IMR-90 (cell line): ENCODE measurements around the gene RORB. TPM values are rescaled to one million over a fixed set of nuclear protein-coding genes. Genes with fewer than 3 reads are reported as not detected.

ENCODE experiments used
- ATAC-seq: fragments of 200-7000 bp; cut with Tn5 transposase; 2 replicates; pipeline ENCODE4 v1.9.1; 2020; ENCODE audit warnings: low read depth, mild to moderate bottlenecking, moderate library complexity
- BruUV-seq: library from RNA; stranded (reverse); fragments of 400-500 nt; replicated peaks from 2 replicates; lab custom pipeline; 2021; lab: Mats Ljungman, UMichigan
- CTCF ChIA-PET: fragments of 300-600 bp; formaldehyde crosslinking; extraction: SDS; loops from one replicate; lab custom pipeline; 2021; ENCODE audit warnings: antibody characterized with exemption; lab: Yijun Ruan, JAX
- POLR2A ChIA-PET: fragments of 300-600 bp; sonication (Branson Sonifier 250); formaldehyde crosslinking; loops from one replicate; lab custom pipeline; 2022; ENCODE audit warnings: antibody characterized with exemption; ENCODE audit not compliant: unreplicated experiment; lab: Charles Lee
- DNase-seq: peaks from one replicate; pipeline ENCODE4 v3.0.0; 2013
- H2AFZ ChIP-seq: replicated peaks from 2 replicates; pipeline ENCODE3; 2013; ENCODE audit warnings: low read length, mild to moderate bottlenecking; ENCODE audit not compliant: poor library complexity
- H2AK5ac ChIP-seq: 2 replicates; pipeline ENCODE4 v1.6.1; 2013; ENCODE audit warnings: low read depth, low read length, inconsistent platforms
- H2AK9ac ChIP-seq: replicated peaks from 2 replicates; pipeline ENCODE3; 2013; ENCODE audit warnings: mild to moderate bottlenecking, low read depth, low read length, moderate library complexity; ENCODE audit not compliant: poor library complexity
- H2BK120ac ChIP-seq: 2 replicates; pipeline ENCODE4 v1.6.1; 2013; ENCODE audit warnings: low read depth, low read length, inconsistent platforms
- H2BK15ac ChIP-seq: 3 replicates; pipeline ENCODE4 v1.6.1; 2013; ENCODE audit warnings: low read depth, low read length, inconsistent platforms
- H2BK20ac ChIP-seq: 2 replicates; pipeline ENCODE4 v1.6.1; 2013; ENCODE audit warnings: low read depth, mild to moderate bottlenecking, inconsistent platforms, low read length, moderate library complexity
- H2BK5ac ChIP-seq: 2 replicates; pipeline ENCODE4 v1.6.1; 2013; ENCODE audit warnings: mild to moderate bottlenecking, low read depth, low read length, inconsistent platforms; ENCODE audit not compliant: poor library complexity, severe bottlenecking
- H3K14ac ChIP-seq: replicated peaks from 2 replicates; pipeline ENCODE4 v1.6.1; 2013; ENCODE audit warnings: low read depth, low read length, inconsistent platforms
- H3K18ac ChIP-seq: 2 replicates; pipeline ENCODE4 v1.6.1; 2013; ENCODE audit warnings: low read depth, low read length, control low read depth
- H3K23ac ChIP-seq: 2 replicates; pipeline ENCODE4 v1.6.1; 2013; ENCODE audit warnings: low read depth, low read length, inconsistent platforms
- H3K27ac ChIP-seq: 2 replicates; pipeline ENCODE4 v1.5.1; 2013; ENCODE audit warnings: mild to moderate bottlenecking, control low read depth, low read length; ENCODE audit not compliant: insufficient read depth
- H3K27me3 ChIP-seq: 2 replicates; pipeline ENCODE4 v1.6.1; 2013; ENCODE audit warnings: low read length; ENCODE audit not compliant: control insufficient read depth, insufficient read depth
- H3K36me3 ChIP-seq: 2 replicates; pipeline ENCODE4 v1.6.1; 2013; ENCODE audit warnings: low read length, mixed read lengths; ENCODE audit not compliant: control insufficient read depth, insufficient read depth
- H3K4ac ChIP-seq: 2 replicates; pipeline ENCODE4 v1.6.1; 2013; ENCODE audit warnings: low read depth, low read length, inconsistent platforms
- H3K4me1 ChIP-seq: 2 replicates; pipeline ENCODE4 v1.6.1; 2013; ENCODE audit warnings: low read length, mixed read lengths; ENCODE audit not compliant: control insufficient read depth, insufficient read depth
- H3K4me2 ChIP-seq: 2 replicates; pipeline ENCODE4 v1.6.1; 2013; ENCODE audit warnings: low read depth, mild to moderate bottlenecking, control low read depth, low read length, moderate library complexity
- H3K4me3 ChIP-seq: 2 replicates; pipeline ENCODE4 v1.5.1; 2013; ENCODE audit warnings: low read depth, mild to moderate bottlenecking, control low read depth, low read length, moderate library complexity; ENCODE audit not compliant: insufficient read depth
- H3K56ac ChIP-seq: 2 replicates; pipeline ENCODE4 v1.6.1; 2013; ENCODE audit warnings: low read length, inconsistent platforms; ENCODE audit not compliant: insufficient read depth; ENCODE audit errors: extremely low read depth
- H3K79me1 ChIP-seq, 2 experiments: 2 replicates each; pipeline ENCODE4 v1.6.1; 2013; ENCODE audit warnings: low read length in 2 of 2, inconsistent platforms in 1 of 2, low read depth in 1 of 2
- H3K9ac ChIP-seq: 2 replicates; pipeline ENCODE4 v1.6.1; 2013; ENCODE audit warnings: low read depth, low read length, control low read depth
- H3K9me1 ChIP-seq: 2 replicates; pipeline ENCODE4 v1.6.1; 2013; ENCODE audit warnings: low read length, inconsistent platforms; ENCODE audit not compliant: insufficient read depth
- H3K9me3 ChIP-seq: 2 replicates; pipeline ENCODE4 v1.6.1; 2013; ENCODE audit warnings: low read length; ENCODE audit not compliant: control insufficient read depth, insufficient read depth
- H4K20me1 ChIP-seq: 2 replicates; pipeline ENCODE4 v1.6.1; 2013; ENCODE audit warnings: low read length, inconsistent platforms; ENCODE audit not compliant: insufficient read depth
- H4K5ac ChIP-seq: 2 replicates; pipeline ENCODE4 v1.6.1; 2013; ENCODE audit warnings: mild to moderate bottlenecking, low read depth, low read length, control low read depth
- H4K8ac ChIP-seq, 2 experiments: 2 replicates each; pipeline ENCODE4 v1.6.1; 2013; ENCODE audit warnings: low read depth in 2 of 2, low read length in 2 of 2, control low read depth in 1 of 2, inconsistent platforms in 1 of 2
- H4K91ac ChIP-seq: 2 replicates; pipeline ENCODE4 v1.6.1; 2013; ENCODE audit warnings: low read depth, low read length, inconsistent platforms; ENCODE audit not compliant: insufficient read depth
- CEBPB ChIP-seq: IDR thresholded peaks from 2 replicates; pipeline ENCODE4 v1.6.1; 2012; ENCODE audit warnings: low read depth, low read length, improper control_type of control experiment
- CHD1 ChIP-seq: IDR thresholded peaks from 2 replicates; pipeline ENCODE4 v1.6.1; 2012; ENCODE audit warnings: low read depth, low read length, improper control_type of control experiment
- NFE2L2 ChIP-seq: fragments of 150-350 bp; IDR thresholded peaks from 2 replicates; pipeline ENCODE4 v1.6.1; 2016; ENCODE audit warnings: low read depth, mild to moderate bottlenecking, low read length
- POLR2A ChIP-seq: IDR thresholded peaks from 2 replicates; pipeline ENCODE4 v1.6.1; 2012; ENCODE audit warnings: mild to moderate bottlenecking, low read depth, low read length
- RFX5 ChIP-seq: IDR thresholded peaks from 2 replicates; pipeline ENCODE4 v1.8.0; 2012; ENCODE audit warnings: low read depth, mild to moderate bottlenecking, low read length, moderate library complexity
- WGBS, 2 experiments: methylation state at CpG; one replicate each; pipeline versions ENCODE4 v1.1.5 to v1.1.7; 2013; ENCODE audit warnings: missing lambda C conversion rate in 2 of 2; ENCODE audit not compliant: insufficient read length in 1 of 2; ENCODE audit errors: extremely low coverage in 2 of 2; 5-methylcytosine and 5-hydroxymethylcytosine counted together
- dilution Hi-C: fragments of 300-500 bp; cut with HindIII; formaldehyde crosslinking; loops from one replicate; pipeline ENCODE4 v1.14.3; 2018; ENCODE audit warnings: low sequenced_read_pairs; ENCODE audit not compliant: unreplicated experiment
- in situ Hi-C: fragments of 300-500 bp; cut with MboI; formaldehyde crosslinking; loops from 3 replicates; pipeline ENCODE4 v1.14.3; 2019; ENCODE audit warnings: low sequenced_read_pairs, inconsistent platforms, mixed read lengths
- intact Hi-C: fragments of 100-400 bp; cut with micrococcal nuclease; formaldehyde crosslinking; loops from 2 replicates; pipeline ENCODE4 v1.10.0; 2022
- polyA plus RNA-seq, 3 experiments: library from polyadenylated mRNA; depleted of rRNA; stranded (reverse); fragments of >200 nt; gene quantifications; 2 replicates each; pipeline ENCODE4 v1.2.3, GENCODE V29; 2012; ENCODE audit warnings: low replicate concordance in 1 of 3
- total RNA-seq: library from RNA; depleted of rRNA; stranded (reverse); fragments of >200 nt; gene quantifications from 2 replicates; pipeline ENCODE4 v1.2.3, GENCODE V29; 2012

Gene RORB
- total and polyA plus RNA-seq, 2 of the 4 experiments (the other 2 are of a cell fraction), result not detected

DNA sequence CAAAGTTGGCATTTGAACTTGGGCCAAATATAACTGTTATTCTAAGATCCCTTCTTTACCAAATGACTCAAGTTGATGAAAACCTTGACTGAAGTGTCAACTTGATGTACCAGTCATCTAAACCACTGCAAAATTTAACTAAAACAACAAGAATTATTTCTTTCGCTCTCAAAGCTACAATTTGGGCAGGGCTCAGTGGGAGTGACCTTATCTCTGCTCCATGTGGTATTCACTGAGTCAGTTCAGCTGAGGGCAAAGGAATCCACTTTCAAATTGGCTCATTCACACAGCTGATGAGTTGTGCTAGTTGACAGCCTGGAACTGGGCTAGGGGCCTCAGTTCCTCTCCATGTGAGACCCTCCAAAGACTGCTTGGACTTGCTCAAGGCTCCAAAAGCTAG is 166.3 kb downstream of the RORB start:
- dilution Hi-C loops (no loop called here), in situ Hi-C loops (no loop called here), intact Hi-C loops (no loop called here)
- TF ChIP-seq CHD1, result no peak
- TF ChIP-seq RFX5, result no peak
- TF ChIP-seq POLR2A, result no peak
- TF ChIP-seq CEBPB, result no peak
- TF ChIP-seq NFE2L2, result no peak
- Histone ChIP-seq H3K4me1 (no peaks in the 10 kb centered on the region), H3K14ac (no peak overlapping the region), H3K9me3 (no peaks in the 10 kb centered on the region), H3K27ac (no peak overlapping the region), H2AK9ac (no peak overlapping the region), H3K9ac (no peak overlapping the region), H3K4ac (no peak overlapping the region), H2BK5ac (no peak overlapping the region), H3K4me2 (no peak overlapping the region), H3K4me3 (no peak overlapping the region), H3K18ac (no peak overlapping the region), H2AFZ (no peak overlapping the region), H3K56ac (no peak overlapping the region), H3K27me3 (no peaks in the 10 kb centered on the region), H2BK120ac (no peak overlapping the region), H4K91ac (no peak overlapping the region), H2BK15ac (no peak overlapping the region), H3K36me3 (no peaks in the 10 kb centered on the region), H4K20me1 (no peaks in the 10 kb centered on the region), H3K79me1 (no peaks in the 10 kb centered on the region), H4K8ac (no peak overlapping the region), H2AK5ac (no peak overlapping the region), H2BK20ac (no peak overlapping the region), H3K23ac (no peak overlapping the region), H4K5ac (no peak overlapping the region), H3K9me1 (no peaks in the 10 kb centered on the region)
- WGBS, 2 experiments, result 83% methylated on average over 1 of the region's 1 CpG; no CpG with 5 or more reads in 1 of the 2 experiments
- ChIA-PET CTCF (interaction anchor here (0.7 kb wide), 1 partner anchor 77 kb away, joined by 3 read pairs; no protein-coding TSS in a partner anchor), POLR2A (no interaction called here)
- ATAC-seq (no peak), DNase-seq (no peak)
- no TSS peak for BruUV-seq
